HepG2 (cell line): ENCODE results near the gene SLIT3. TPM values are rescaled to one million over a fixed set of nuclear protein-coding genes. Genes with fewer than 3 reads are reported as not detected.

Source experiments
- ATAC-seq: fragments of 200-7000 bp; cut with Tn5 transposase; 3 replicates; pipeline ENCODE4 v1.9.1; 2020; ENCODE audit warnings: mild to moderate bottlenecking, moderate library complexity
- BruUV-seq: library from RNA; stranded (reverse); fragments of 400-500 nt; replicated peaks from 2 replicates; lab custom pipeline; 2021; lab: Mats Ljungman, UMichigan
- CTCF ChIA-PET: fragments of 300-600 bp; formaldehyde crosslinking; extraction: SDS; loops from one replicate; lab custom pipeline; 2021; ENCODE audit warnings: low total read pairs, inconsistent platforms, low intra/inter-chr PET ratio; lab: Yijun Ruan, JAX
- POLR2A ChIA-PET: fragments of 350-600 bp; sonication (Branson Sonifier 250); formaldehyde crosslinking; loops from one replicate; lab custom pipeline; 2020; ENCODE audit warnings: antibody characterized with exemption, inconsistent platforms; lab: Yijun Ruan, JAX
- DNase-seq: peaks from one replicate; pipeline ENCODE4 v3.0.0-alpha.2; 2015; ENCODE audit warnings: low spot score
- FAIRE-seq: peaks from 3 replicates; lab custom pipeline; 2011; peaks lifted over from hg19 to GRCh38; lab: Jason Lieb, UNC
- H2AFZ ChIP-seq: one replicate; pipeline ENCODE4 v1.6.1; 2011; ENCODE audit warnings: low read length, inconsistent platforms
- H3K27ac ChIP-seq: fragments of 300-600 bp; 3 replicates; pipeline ENCODE4 v1.8.0; 2011; ENCODE audit warnings: mixed run types, mild to moderate bottlenecking, mixed read lengths, low read length, inconsistent platforms; ENCODE audit not compliant: insufficient read depth; ENCODE audit errors: extremely low read length
- H3K27me3 ChIP-seq, 2 experiments: fragments of 200-600 bp in 1 of 2; 2 replicates in 1 of 2; 3 replicates in 1 of 2; pipeline versions ENCODE4 v1.6.0 to v1.8.0; 2011; ENCODE audit warnings: low read length in 2 of 2, mild to moderate bottlenecking in 2 of 2, moderate library complexity in 2 of 2, inconsistent platforms in 1 of 2; ENCODE audit not compliant: insufficient read depth in 2 of 2, control insufficient read depth in 1 of 2
- H3K36me3 ChIP-seq, 2 experiments: fragments of 200-600 bp in 1 of 2; replicated peaks in 1 of 2; 2 replicates in 1 of 2; 3 replicates in 1 of 2; pipeline versions ENCODE4 v1.5.1 to v1.8.0; 2011; ENCODE audit warnings: low read length in 2 of 2, inconsistent platforms in 1 of 2; ENCODE audit not compliant: insufficient read depth in 2 of 2, control insufficient read depth in 1 of 2
- H3K4me1 ChIP-seq: 2 replicates; pipeline ENCODE4 v1.5.1; 2012; ENCODE audit warnings: low read length, inconsistent platforms; ENCODE audit not compliant: insufficient read depth
- H3K4me2 ChIP-seq: 2 replicates; pipeline ENCODE4 v1.6.0; 2011; ENCODE audit warnings: low read depth, low read length, inconsistent platforms
- H3K4me3 ChIP-seq, 3 experiments: fragments of 200-600 bp in 1 of 3; sonication (generic), shearing (Covaris generic) in 1 of 3; replicated peaks in 1 of 3; 2 replicates each; pipeline ENCODE4 v1.5.1; 2011 to 2016; ENCODE audit warnings: low read length in 3 of 3, inconsistent platforms in 2 of 3, low read depth in 2 of 3, mild to moderate bottlenecking in 2 of 3, control low read depth in 1 of 3, mixed read lengths in 1 of 3; ENCODE audit not compliant: insufficient read depth in 1 of 3
- H3K79me2 ChIP-seq: one replicate; pipeline ENCODE4 v1.6.1; 2011; ENCODE audit warnings: low read length, inconsistent platforms; ENCODE audit not compliant: insufficient read depth
- H3K9ac ChIP-seq: 2 replicates; pipeline ENCODE4 v1.6.0; 2011; ENCODE audit warnings: mild to moderate bottlenecking, low read depth, low read length, inconsistent platforms; ENCODE audit not compliant: insufficient read depth
- H3K9me3 ChIP-seq: 2 replicates; pipeline ENCODE4 v1.5.1; 2012; ENCODE audit warnings: mild to moderate bottlenecking, low read length
- H4K20me1 ChIP-seq: 2 replicates; pipeline ENCODE4 v1.6.0; 2011; ENCODE audit warnings: inconsistent platforms, mild to moderate bottlenecking, low read length, moderate library complexity; ENCODE audit not compliant: insufficient read depth
- ARID2 ChIP-seq: sonication (generic); formaldehyde crosslinking; IDR thresholded peaks from 2 replicates; pipeline ENCODE4 v1.8.1; 2022; ENCODE audit warnings: mild to moderate bottlenecking, missing genetic modification reagents, borderline replicate concordance
- CHD4 ChIP-seq: fragments of 200-600 bp; sonication (generic); IDR thresholded peaks from 2 replicates; pipeline ENCODE4 v1.7.0; 2017; ENCODE audit warnings: mild to moderate bottlenecking, low read length, borderline replicate concordance
- DMTF1 ChIP-seq: sonication (generic); formaldehyde crosslinking; IDR thresholded peaks from 2 replicates; pipeline ENCODE4 v1.4.0; 2020; ENCODE audit warnings: mild to moderate bottlenecking, missing genetic modification reagents
- DPF2 ChIP-seq: sonication (generic); formaldehyde crosslinking; IDR thresholded peaks from 2 replicates; pipeline ENCODE4 v1.4.0; 2020; ENCODE audit warnings: mild to moderate bottlenecking, low read depth, missing genetic modification reagents, borderline replicate concordance
- MYC ChIP-seq: sonication (generic); formaldehyde crosslinking; IDR thresholded peaks from 2 replicates; pipeline ENCODE4 v1.9.0; 2021; ENCODE audit warnings: missing genetic modification reagents, borderline replicate concordance
- NFRKB ChIP-seq: fragments of 450-650 bp; IDR thresholded peaks from 2 replicates; pipeline ENCODE4 v1.6.1; 2017
- NR2C2 ChIP-seq: sonication (generic); formaldehyde crosslinking; IDR thresholded peaks from 2 replicates; pipeline ENCODE4 v1.4.0; 2020; ENCODE audit warnings: missing genetic modification reagents, mild to moderate bottlenecking, moderate library complexity, borderline replicate concordance
- NR2F2 ChIP-seq: IDR thresholded peaks from 2 replicates; pipeline ENCODE4 v1.6.1; 2012; ENCODE audit warnings: low read depth, inconsistent platforms, borderline replicate concordance
- ONECUT2 ChIP-seq: sonication (generic); formaldehyde crosslinking; IDR thresholded peaks from 2 replicates; pipeline ENCODE4 v1.4.0; 2020; ENCODE audit warnings: missing genetic modification reagents
- PCBP2 ChIP-seq: fragments of 200-400 bp; formaldehyde crosslinking; optimal IDR thresholded peaks from 2 replicates; pipeline ENCODE3; 2018; ENCODE audit warnings: low read length, low read depth; ENCODE audit not compliant: poor library complexity, severe bottlenecking
- SP140L ChIP-seq: sonication (generic); formaldehyde crosslinking; IDR thresholded peaks from 2 replicates; pipeline ENCODE4 v1.4.0; 2020; ENCODE audit warnings: missing genetic modification reagents, borderline replicate concordance
- SP5 ChIP-seq: IDR thresholded peaks from 2 replicates; pipeline ENCODE4 v1.6.1; 2016; ENCODE audit warnings: low read depth, borderline replicate concordance
- TARDBP ChIP-seq: sonication (generic); formaldehyde crosslinking; IDR thresholded peaks from 2 replicates; pipeline ENCODE4 v1.8.0; 2022; ENCODE audit warnings: mild to moderate bottlenecking, missing genetic modification reagents
- TFE3 ChIP-seq: IDR thresholded peaks from 2 replicates; pipeline ENCODE4 v1.6.1; 2016
- ZMYM2 ChIP-seq: sonication (generic); formaldehyde crosslinking; IDR thresholded peaks from 2 replicates; pipeline ENCODE4 v1.8.0; 2022; ENCODE audit warnings: mild to moderate bottlenecking, missing genetic modification reagents
- ZNF350 ChIP-seq: sonication (generic); formaldehyde crosslinking; IDR thresholded peaks from 2 replicates; pipeline ENCODE4 v1.4.0; 2020; ENCODE audit warnings: mild to moderate bottlenecking, low read depth, missing genetic modification reagents, borderline replicate concordance
- ZNF761 ChIP-seq: sonication (generic); formaldehyde crosslinking; conservative IDR thresholded peaks from 2 replicates; pipeline ENCODE4 v1.4.0; 2020; ENCODE audit warnings: mild to moderate bottlenecking, missing genetic modification reagents
- WGBS: methylation state at CpG from one replicate; pipeline ENCODE4 v1.1.6; 2017; ENCODE audit warnings: low lambda C conversion rate; 5-methylcytosine and 5-hydroxymethylcytosine counted together
- in situ Hi-C: cut with HindIII; loops from 2 replicates; pipeline ENCODE4 v1.10.0; 2017; ENCODE audit warnings: low pct_unique_long_range_greater_than_20kb; ENCODE audit not compliant: extremely low pct_ligation_motif_present
- intact Hi-C: fragments of 100-400 bp; cut with micrococcal nuclease; formaldehyde crosslinking; loops from one replicate; pipeline ENCODE4 v1.10.0; 2022; ENCODE audit not compliant: unreplicated experiment
- polyA plus RNA-seq, 8 experiments: library from polyadenylated mRNA; depleted of rRNA in 3 of 8; stranded (reverse) in 7 of 8; unstranded in 1 of 8; fragments of >200 nt; fragmentation: Illumina TruSeq in 4 of 8; extraction: Trizol in 4 of 8; gene quantifications; 2 replicates each; pipeline versions ENCODE4 v1.2.1 to v1.2.3, GENCODE V29; 2011 to 2016; ENCODE audit warnings: low read depth in 4 of 8, missing spikeins in 1 of 8, mixed read lengths in 1 of 8; ENCODE audit not compliant: insufficient read depth in 1 of 8
- total RNA-seq, 5 experiments: library from RNA; depleted of rRNA; stranded (reverse); fragments of >200 nt; fragmentation: Illumina TruSeq; extraction: Trizol; gene quantifications; 2 replicates each; pipeline ENCODE4 v1.2.3, GENCODE V29; 2016; ENCODE audit warnings: low read depth in 1 of 5
- TF ChIP-seq, protein P1 (sequence below): sonication (generic); formaldehyde crosslinking; IDR thresholded peaks from 2 replicates; pipeline ENCODE4 v1.4.0; 2020; ENCODE audit warnings: missing genetic modification reagents

SLIT3 gene
- total and polyA plus RNA-seq, 2 of the 13 experiments (the other 11 are each of a cell fraction or from before 2014, with no cell fraction given): not detected

- H3K36me3 ChIP-seq: no peaks in the 10 kb centered on the region
- POLR2A ChIA-PET: no interaction called here
- in situ Hi-C loops: no loop called here
These were observed 512.8 kb downstream of the SLIT3 start for GRCh38 chr5:168788107-168788506.

DNA sequence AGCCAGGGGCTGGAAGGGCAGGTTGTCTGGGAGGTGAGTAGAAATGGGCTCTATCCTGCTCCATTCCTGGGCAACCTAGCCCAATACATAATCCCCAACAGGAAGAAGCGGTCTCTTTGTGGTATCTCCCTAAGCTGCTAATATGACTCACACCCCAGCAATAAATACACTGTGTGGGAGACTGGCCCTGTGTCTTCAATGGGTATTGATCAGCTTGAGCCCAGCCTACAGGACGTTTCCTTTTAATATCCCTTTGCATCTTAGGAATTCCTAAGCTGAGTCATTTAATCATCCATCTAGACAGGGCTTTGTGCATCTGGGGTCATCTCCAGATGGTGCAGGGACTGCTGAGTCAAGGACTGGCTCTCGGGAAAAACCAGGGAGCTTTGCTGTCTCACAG is 514.8 kb downstream of the SLIT3 start:
- no TSS peak for BruUV-seq
- in situ Hi-C loops: no loop called here
- Histone ChIP-seq H3K27me3 (peaks cover 5 to 69% of the 10 kb centered on the region in 2 experiments), H3K36me3 (no peaks in the 10 kb centered on the region), H3K4me1 (no peaks in the 10 kb centered on the region), H4K20me1 (no peaks in the 10 kb centered on the region), H3K4me3 (no peak overlapping the region), H3K9me3 (no peaks in the 10 kb centered on the region), H2AFZ (no peak overlapping the region), H3K4me2 (no peak overlapping the region), H3K79me2 (no peaks in the 10 kb centered on the region), H3K27ac (no peak overlapping the region), H3K9ac (no peak overlapping the region)
- POLR2A ChIA-PET: no interaction called here
- no peak for TF ChIP-seq TARDBP (CRISPR knock-in tag)
- TF ChIP-seq ARID2 (CRISPR knock-in tag): no peak
- TF ChIP-seq DMTF1 (CRISPR knock-in tag): no peak
- no peak for TF ChIP-seq TFE3 (CRISPR knock-in tag)
- TF ChIP-seq ZMYM2 (CRISPR knock-in tag): no peak
- intact Hi-C loops: no loop called here
- WGBS: 4% methylated on average over 2 of the region's 3 CpGs
- DNase-seq (no peak), FAIRE-seq (no peak), ATAC-seq (no peak)
- CTCF ChIA-PET: no interaction called here

More at GRCh38 chr5:168788107-168788506, 512.8 kb downstream of the SLIT3 start:
- CTCF ChIA-PET: no interaction called here
- no peak for DNase-seq
- no TSS peak for BruUV-seq
- Histone ChIP-seq H2AFZ (no peak overlapping the region), H3K4me2 (no peak overlapping the region), H3K9ac (no peak overlapping the region), H4K20me1 (no peaks in the 10 kb centered on the region), H3K79me2 (no peaks in the 10 kb centered on the region), H3K27ac (no peak overlapping the region), H3K4me1 (no peaks in the 10 kb centered on the region), H3K27me3 (peaks cover 5 to 62% of the 10 kb centered on the region in 2 experiments), H3K4me3 (no peak overlapping the region), H3K9me3 (no peaks in the 10 kb centered on the region)
- no peak for ATAC-seq
- TF ChIP-seq ZNF350 (CRISPR knock-in tag): no peak
- TF ChIP-seq NR2C2 (CRISPR knock-in tag): no peak
- TF ChIP-seq SP140L (CRISPR knock-in tag): no peak
- no peak for TF ChIP-seq MYC (CRISPR knock-in tag)
- TF ChIP-seq PCBP2: no peak
- TF ChIP-seq, protein P1, sequence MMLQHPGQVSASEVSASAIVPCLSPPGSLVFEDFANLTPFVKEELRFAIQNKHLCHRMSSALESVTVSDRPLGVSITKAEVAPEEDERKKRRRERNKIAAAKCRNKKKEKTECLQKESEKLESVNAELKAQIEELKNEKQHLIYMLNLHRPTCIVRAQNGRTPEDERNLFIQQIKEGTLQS (CRISPR knock-in tag): no peak
- no peak for TF ChIP-seq ZNF761 (CRISPR knock-in tag)
- no peak for TF ChIP-seq CHD4
- no peak for TF ChIP-seq DPF2 (CRISPR knock-in tag)
- TF ChIP-seq ONECUT2 (CRISPR knock-in tag): no peak
- TF ChIP-seq NR2F2: no peak
- no peak for TF ChIP-seq NFRKB
- no peak for TF ChIP-seq SP5 (CRISPR knock-in tag)
- intact Hi-C loops: no loop called here
- 2% methylated on average over 4 of the region's 4 CpGs for WGBS
- FAIRE-seq: no peak
